Hepatocyte (in vitro differentiated cells): ENCODE results near the gene RHPN2. TPM values are rescaled to one million over a fixed set of nuclear protein-coding genes. Genes with fewer than 3 reads are reported as not detected.
A peak's percentile ranks its signal among the peaks of the same experiment; 100 is the strongest.

ENCODE experiments used
- DNase-seq: peaks from one replicate; pipeline ENCODE4 v3.0.0-alpha.2; 2016; ENCODE audit warnings: low spot score
- H2AFZ ChIP-seq: fragments of 200-600 bp; sonication (generic); 2 replicates; pipeline ENCODE4 v1.6.0; 2016; ENCODE audit warnings: antibody characterized with exemption, mild to moderate bottlenecking
- H3K27ac ChIP-seq: fragments of 200-600 bp; sonication (generic); 2 replicates; pipeline ENCODE4 v1.5.1; 2016; ENCODE audit warnings: mild to moderate bottlenecking
- H3K27me3 ChIP-seq: fragments of 200-600 bp; sonication (generic); 2 replicates; pipeline ENCODE4 v1.6.1; 2016
- H3K36me3 ChIP-seq: fragments of 200-600 bp; sonication (generic); replicated peaks from 2 replicates; pipeline ENCODE4 v1.5.1; 2016; ENCODE audit warnings: low read depth; ENCODE audit not compliant: insufficient read depth
- H3K4me1 ChIP-seq: fragments of 200-600 bp; sonication (generic); 2 replicates; pipeline ENCODE4 v1.5.1; 2016; ENCODE audit warnings: mild to moderate bottlenecking, moderate library complexity; ENCODE audit not compliant: insufficient read depth
- H3K4me2 ChIP-seq: fragments of 200-600 bp; sonication (generic); 2 replicates; pipeline ENCODE4 v1.6.0; 2016
- H3K4me3 ChIP-seq: fragments of 200-600 bp; sonication (generic); 2 replicates; pipeline ENCODE4 v1.5.1; 2016; ENCODE audit warnings: mild to moderate bottlenecking
- H3K79me2 ChIP-seq: fragments of 200-600 bp; sonication (generic); 2 replicates; pipeline ENCODE4 v1.6.0; 2017; ENCODE audit warnings: mild to moderate bottlenecking
- H3K9me2 ChIP-seq: fragments of 200-600 bp; sonication (generic); replicated peaks from 2 replicates; pipeline ENCODE4 v1.6.0; 2017; ENCODE audit warnings: mild to moderate bottlenecking; ENCODE audit not compliant: insufficient read depth
- H3K9me3 ChIP-seq: fragments of 200-600 bp; sonication (generic); 2 replicates; pipeline ENCODE4 v1.5.1; 2016; ENCODE audit warnings: low read depth, mild to moderate bottlenecking
- H4K20me1 ChIP-seq: fragments of 200-600 bp; sonication (generic); 2 replicates; pipeline ENCODE4 v1.6.0; 2016; ENCODE audit warnings: mild to moderate bottlenecking; ENCODE audit not compliant: insufficient read depth, poor library complexity, severe bottlenecking
- CTCF ChIP-seq: fragments of 200-600 bp; sonication (generic); IDR thresholded peaks from 2 replicates; pipeline ENCODE4 v1.5.1; 2016; ENCODE audit warnings: antibody characterized with exemption, mild to moderate bottlenecking; ENCODE audit not compliant: poor library complexity
- EZH2 ChIP-seq: fragments of 200-600 bp; sonication (generic); IDR thresholded peaks from 2 replicates; pipeline ENCODE4 v1.6.1; 2016; ENCODE audit warnings: antibody characterized with exemption, mild to moderate bottlenecking, borderline replicate concordance
- EZH2phosphoT487 ChIP-seq: fragments of 200-600 bp; sonication (generic); IDR thresholded peaks from one replicate; pipeline ENCODE4 v1.6.1; 2018; ENCODE audit warnings: antibody characterized with exemption, mild to moderate bottlenecking, low read depth, moderate library complexity; ENCODE audit not compliant: unreplicated experiment, severe bottlenecking
- WGBS: methylation state at CpG from one replicate; pipeline ENCODE4 v1.1.6; 2016; ENCODE audit warnings: low lambda C conversion rate; ENCODE audit errors: missing lambda C conversion rate; 5-methylcytosine and 5-hydroxymethylcytosine counted together
- polyA plus RNA-seq: library from polyadenylated mRNA; unstranded; fragments of >200 nt; fragmentation: Nextera tagmentation; extraction: Ambion mirVana; gene quantifications from 2 replicates; pipeline ENCODE4 v1.2.1, GENCODE V29; 2016
- total RNA-seq: library from RNA; depleted of rRNA; stranded (reverse); fragments of >200 nt; gene quantifications from 2 replicates; pipeline ENCODE4 v1.2.3, GENCODE V29; 2014

RHPN2 gene
- total and polyA plus RNA-seq, 2 experiments from 2014 or later, result 44.3 to 67.9 TPM

GRCh38 chr19:32977280-32977679 lies 87.4 kb downstream of the RHPN2 start:
- Histone ChIP-seq H3K4me1 (no peaks in the 10 kb centered on the region), H3K9me3 (no peaks in the 10 kb centered on the region), H3K27me3 (no peaks in the 10 kb centered on the region), H3K79me2 (no peaks in the 10 kb centered on the region), H3K4me2 (no peak overlapping the region), H3K36me3 (no peaks in the 10 kb centered on the region), H2AFZ (no peak overlapping the region), H4K20me1 (no peaks in the 10 kb centered on the region), H3K9me2 (no peaks in the 10 kb centered on the region), H3K4me3 (no peak overlapping the region), H3K27ac (no peak overlapping the region)
- TF ChIP-seq CTCF, result no peak
- TF ChIP-seq EZH2, result no peak
- no peak for TF ChIP-seq EZH2phosphoT487
- WGBS, result 88% methylated on average over 7 of the region's 7 CpGs
- DNase-seq, result no peak

GRCh38 chr19:32976223-32976805 lies 88.4 kb downstream of the RHPN2 start:
- no peak overlapping the region for H2AFZ ChIP-seq
- H3K27ac ChIP-seq, result no peak overlapping the region
- 53% methylated on average over 14 of the region's 14 CpGs for WGBS
- no peaks in the 10 kb centered on the region for H3K9me3 ChIP-seq
- peak; percentile 77 for TF ChIP-seq CTCF
- no peak for TF ChIP-seq EZH2phosphoT487
- no peak for TF ChIP-seq EZH2
- DNase-seq, result peak; percentile 81
- no peaks in the 10 kb centered on the region for H3K27me3 ChIP-seq
- H3K4me3 ChIP-seq, result no peak overlapping the region
- H3K79me2 ChIP-seq, result peaks cover under 1% of the 10 kb centered on the region
- no peaks in the 10 kb centered on the region for H3K36me3 ChIP-seq
- no peak overlapping the region for H3K4me2 ChIP-seq
- no peaks in the 10 kb centered on the region for H3K4me1 ChIP-seq
- no peaks in the 10 kb centered on the region for H4K20me1 ChIP-seq
- H3K9me2 ChIP-seq, result no peaks in the 10 kb centered on the region

GRCh38 chr19:32971715-32972540 lies 92.8 kb downstream of the RHPN2 start, which contains the start of the genes CEP89 and FAAP24:
TSS of gene CEP89 (minus strand) at chr19:32971958. CDS start at chr19:32971874, 84 bp downstream.
TSS of gene FAAP24 (plus strand) at chr19:32972242. CDS start at chr19:32973197, 955 bp downstream.
- H3K36me3 ChIP-seq, result no peaks in the 10 kb centered on the region
- H3K4me2 ChIP-seq, result peak within 1 kb of the TSS; percentile 94
- no peaks in the 10 kb centered on the region for H3K9me2 ChIP-seq
- TF ChIP-seq EZH2 (no peak), CTCF (no peak), EZH2phosphoT487 (no peak)
- 5% methylated on average over 55 of the region's 57 CpGs for WGBS
- peak; percentile 99 for DNase-seq
- peak within 1 kb of the TSS; percentile 43 for H3K4me3 ChIP-seq
- no peaks in the 10 kb centered on the region for H4K20me1 ChIP-seq
- no peaks in the 10 kb centered on the region for H3K9me3 ChIP-seq
- peaks cover 5% of the 10 kb centered on the region for H3K4me1 ChIP-seq
- H3K79me2 ChIP-seq, result peaks cover 18% of the 10 kb centered on the region
- H3K27me3 ChIP-seq, result no peaks in the 10 kb centered on the region
- H3K27ac ChIP-seq, result peak within 1 kb of the TSS; percentile 49
- H2AFZ ChIP-seq, result peak within 1 kb of the TSS; percentile 67
